Lower leg skin (tissue), 3 donors: ENCODE results near the gene DFFB.

Experiments
- POLR2A ChIP-seq, 2 donors: fragments of 450-650 bp; IDR thresholded peaks; one replicate each; pipeline ENCODE4 v1.6.1; 2016 to 2017; ENCODE audit warnings: antibody characterized with exemption in 2 of 2, mild to moderate bottlenecking in 1 of 2, moderate library complexity in 1 of 2
- TF ChIP-seq, protein P1 (sequence below), 3 donors: fragments of 450-650 bp; IDR thresholded peaks; one replicate each; pipeline ENCODE4 v1.5.1; 2016; ENCODE audit warnings: antibody characterized with exemption in 3 of 3, mild to moderate bottlenecking in 3 of 3, moderate library complexity in 2 of 3

DNA sequence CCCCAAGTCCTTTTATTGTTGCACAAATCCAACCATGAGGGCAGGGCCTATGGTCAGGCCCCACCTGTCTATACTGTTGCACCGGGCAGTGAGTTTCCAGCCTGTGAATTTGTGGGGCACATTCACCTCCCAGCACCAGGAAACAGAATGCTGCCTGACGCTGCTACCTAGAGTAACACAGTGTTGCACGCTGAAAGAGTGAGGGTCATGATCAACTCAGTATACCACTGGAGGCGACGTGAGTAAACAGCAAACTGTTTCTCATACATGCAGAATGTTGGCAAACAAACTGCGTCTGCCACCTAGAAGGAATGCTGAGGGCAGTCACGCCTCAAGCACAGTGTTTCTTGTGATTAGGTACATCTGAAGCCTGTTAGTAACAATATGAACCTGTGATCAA, 47.6 kb upstream of the DFFB start:
- TF ChIP-seq, protein P1, sequence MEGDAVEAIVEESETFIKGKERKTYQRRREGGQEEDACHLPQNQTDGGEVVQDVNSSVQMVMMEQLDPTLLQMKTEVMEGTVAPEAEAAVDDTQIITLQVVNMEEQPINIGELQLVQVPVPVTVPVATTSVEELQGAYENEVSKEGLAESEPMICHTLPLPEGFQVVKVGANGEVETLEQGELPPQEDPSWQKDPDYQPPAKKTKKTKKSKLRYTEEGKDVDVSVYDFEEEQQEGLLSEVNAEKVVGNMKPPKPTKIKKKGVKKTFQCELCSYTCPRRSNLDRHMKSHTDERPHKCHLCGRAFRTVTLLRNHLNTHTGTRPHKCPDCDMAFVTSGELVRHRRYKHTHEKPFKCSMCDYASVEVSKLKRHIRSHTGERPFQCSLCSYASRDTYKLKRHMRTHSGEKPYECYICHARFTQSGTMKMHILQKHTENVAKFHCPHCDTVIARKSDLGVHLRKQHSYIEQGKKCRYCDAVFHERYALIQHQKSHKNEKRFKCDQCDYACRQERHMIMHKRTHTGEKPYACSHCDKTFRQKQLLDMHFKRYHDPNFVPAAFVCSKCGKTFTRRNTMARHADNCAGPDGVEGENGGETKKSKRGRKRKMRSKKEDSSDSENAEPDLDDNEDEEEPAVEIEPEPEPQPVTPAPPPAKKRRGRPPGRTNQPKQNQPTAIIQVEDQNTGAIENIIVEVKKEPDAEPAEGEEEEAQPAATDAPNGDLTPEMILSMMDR (IDR thresholded peaks at IDR 0.05): no peak
- no peak for TF ChIP-seq POLR2A (IDR thresholded peaks at IDR 0.05)
